ES-I3 (cell line): ENCODE data around the gene MYRIP.

Experiments
- H3K36me3 ChIP-seq: 2 replicates; pipeline ENCODE4 v1.6.1; 2013; ENCODE audit warnings: mild to moderate bottlenecking, low read length, control low read depth, moderate library complexity; ENCODE audit not compliant: insufficient read depth
- H3K4me1 ChIP-seq: 2 replicates; pipeline ENCODE4 v1.6.1; 2013; ENCODE audit warnings: mild to moderate bottlenecking, control low read depth, low read length; ENCODE audit not compliant: insufficient read depth
- H3K9ac ChIP-seq: 2 replicates; pipeline ENCODE4 v1.6.1; 2013; ENCODE audit warnings: low read depth, mild to moderate bottlenecking, low read length, moderate library complexity
- H3K9me3 ChIP-seq: 2 replicates; pipeline ENCODE4 v1.6.1; 2013; ENCODE audit warnings: mild to moderate bottlenecking, low read length, moderate library complexity; ENCODE audit not compliant: control insufficient read depth, insufficient read depth

Gene MYRIP

DNA sequence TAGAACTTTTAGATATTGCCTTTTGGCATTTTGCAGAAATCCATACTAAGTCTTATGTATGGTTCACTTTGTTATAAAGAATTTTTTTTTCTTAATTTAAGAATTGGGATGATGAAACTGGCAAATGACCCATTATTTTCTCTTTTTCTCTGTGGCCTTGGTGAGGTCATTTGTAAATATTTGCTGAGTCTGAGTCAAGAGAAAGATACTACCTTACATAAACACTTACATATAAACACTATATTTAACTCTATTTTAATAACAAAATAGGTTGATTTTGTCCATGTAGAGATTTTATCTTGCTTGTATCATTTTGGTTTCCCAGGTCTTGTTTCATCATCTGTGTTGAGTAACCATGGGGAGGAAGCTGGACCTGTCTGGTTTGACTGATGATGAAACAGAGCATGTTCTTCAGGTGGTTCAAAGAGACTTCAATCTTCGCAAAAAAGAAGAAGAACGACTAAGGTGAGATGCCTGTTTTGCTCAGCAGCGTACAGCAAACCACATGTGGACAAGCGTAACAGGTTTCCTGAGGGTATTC lies 91.1 kb downstream of the MYRIP start:
- peaks cover 11% of the 10 kb centered on the region; the same call in 1 of the 2 replicates for H3K4me1 ChIP-seq
- no peak overlapping the region for H3K9ac ChIP-seq
- H3K9me3 ChIP-seq, result no peaks in the 10 kb centered on the region
- no peaks in the 10 kb centered on the region for H3K36me3 ChIP-seq

DNA sequence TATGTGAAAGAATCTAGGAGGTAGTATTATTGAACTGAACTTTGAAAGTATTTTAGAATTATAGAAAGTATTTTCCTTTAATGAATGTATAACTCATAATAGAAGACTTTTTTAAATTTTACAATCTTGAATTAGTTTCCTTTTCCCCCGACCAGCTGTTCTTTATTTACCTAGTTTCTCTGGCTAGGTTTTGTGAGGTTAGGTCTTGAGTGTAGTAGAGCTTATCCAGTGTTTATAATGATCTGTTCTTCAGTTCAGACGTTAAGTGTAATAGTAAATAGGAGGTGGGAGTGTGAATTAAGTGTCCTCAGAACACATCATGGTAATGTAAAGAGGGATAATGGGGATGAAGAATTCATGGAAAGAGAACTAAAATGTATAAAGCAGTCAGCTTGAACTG lies 93.8 kb downstream of the MYRIP start:
- Histone ChIP-seq H3K9me3 (no peaks in the 10 kb centered on the region), H3K9ac (no peak overlapping the region), H3K36me3 (no peaks in the 10 kb centered on the region), H3K4me1 (peaks cover 2% of the 10 kb centered on the region; the same call in 1 of the 2 replicates)

DNA sequence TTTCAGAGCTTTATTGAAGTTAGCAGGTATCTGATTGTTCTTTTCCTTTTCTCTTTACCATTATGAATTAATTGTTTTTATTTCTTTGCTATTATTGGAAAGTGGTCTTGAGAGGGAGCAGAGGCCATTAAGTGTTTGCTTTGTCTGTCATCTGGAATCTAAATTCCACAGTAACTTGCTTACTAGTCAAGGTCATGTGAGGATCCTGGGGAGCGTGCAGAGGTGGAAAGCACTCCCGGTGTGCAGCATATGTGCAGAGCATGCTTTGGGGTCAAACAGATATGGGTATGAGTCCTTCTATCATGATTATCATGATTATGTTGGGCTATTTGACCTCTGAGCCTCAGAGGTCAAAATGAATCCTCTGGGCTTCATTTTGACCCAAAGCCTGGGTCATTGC lies 96.4 kb downstream of the MYRIP start:
- no peaks in the 10 kb centered on the region for H3K9me3 ChIP-seq
- H3K36me3 ChIP-seq, result no peaks in the 10 kb centered on the region
- H3K9ac ChIP-seq, result no peak overlapping the region
- H3K4me1 ChIP-seq, result no peaks in the 10 kb centered on the region

DNA sequence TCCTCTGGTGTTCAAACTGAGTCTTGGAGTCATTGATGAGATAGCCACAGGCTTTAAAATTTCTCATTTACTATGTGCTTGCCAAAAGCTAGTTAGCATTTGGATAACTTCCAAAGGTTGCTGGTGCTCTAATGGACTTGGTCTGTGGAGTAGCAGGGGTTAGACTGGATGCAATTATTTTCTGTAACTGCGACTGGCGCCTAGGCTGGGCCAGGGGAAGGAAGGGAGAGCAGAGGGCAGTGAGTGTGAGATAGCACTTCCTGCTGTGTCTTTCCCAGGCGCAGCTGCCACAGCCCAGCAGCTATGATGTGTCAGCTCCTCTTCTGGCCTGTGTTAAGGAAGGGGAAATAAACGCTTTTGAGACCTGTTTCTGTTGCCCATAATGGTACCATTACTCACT lies 98.6 kb downstream of the MYRIP start:
- Histone ChIP-seq H3K4me1 (peaks cover 9% of the 10 kb centered on the region), H3K9ac (no peak overlapping the region), H3K9me3 (no peaks in the 10 kb centered on the region), H3K36me3 (no peaks in the 10 kb centered on the region)

DNA sequence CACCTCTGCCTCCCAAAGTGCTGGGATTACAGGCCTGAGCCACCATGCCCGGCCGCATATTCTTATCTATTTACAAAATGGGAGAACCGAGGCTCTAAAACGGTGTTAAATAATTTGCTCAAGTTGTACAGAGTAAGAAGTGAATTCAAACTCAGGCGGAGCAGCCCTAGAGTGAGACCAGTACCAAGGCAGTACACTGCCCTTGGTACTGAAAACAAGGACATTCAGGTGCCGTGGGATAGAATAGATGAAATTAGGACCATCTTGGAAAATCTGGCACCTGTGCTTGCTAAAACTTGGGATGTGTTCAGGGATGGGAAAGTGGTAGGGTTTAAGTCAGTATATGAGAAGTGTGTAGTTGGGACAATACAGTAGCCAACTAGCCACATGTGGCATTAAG lies 100.7 kb downstream of the MYRIP start:
- H3K9me3 ChIP-seq, result no peaks in the 10 kb centered on the region; the same call in 1 of the 2 replicates
- no peak overlapping the region for H3K9ac ChIP-seq
- H3K36me3 ChIP-seq, result no peaks in the 10 kb centered on the region
- H3K4me1 ChIP-seq, result peaks cover 9% of the 10 kb centered on the region

DNA sequence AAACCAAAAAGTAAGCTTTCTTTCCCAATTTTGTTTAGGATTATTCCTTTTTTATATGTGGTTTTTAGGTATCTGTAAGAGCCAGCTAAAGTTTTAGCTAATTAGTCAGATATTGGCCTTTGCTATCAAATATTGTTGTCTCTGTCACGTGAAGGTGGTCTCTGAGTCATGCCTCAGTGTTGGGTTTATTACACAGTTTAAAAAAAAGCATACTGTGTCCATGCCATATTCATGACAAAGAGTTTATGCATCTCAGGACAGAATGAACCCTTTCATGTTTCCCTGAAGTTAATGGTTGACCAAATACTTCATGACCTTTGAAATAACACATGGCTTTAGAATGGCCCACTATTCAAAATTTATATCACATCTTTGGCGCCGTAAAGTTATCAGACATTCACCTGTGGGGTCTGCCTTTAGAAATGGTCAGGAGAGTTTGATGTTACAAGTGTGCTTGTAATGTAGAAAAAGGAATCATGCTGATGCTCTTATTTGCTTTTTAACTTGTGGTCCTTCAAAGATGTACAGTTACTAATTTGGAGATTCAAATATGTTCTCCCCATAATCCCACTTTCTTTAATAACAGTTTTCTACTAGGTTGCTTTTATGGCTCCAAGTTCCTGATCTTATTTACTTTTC lies 101.5 kb downstream of the MYRIP start:
- H3K9me3 ChIP-seq, result no peaks in the 10 kb centered on the region; the same call in 1 of the 2 replicates
- H3K36me3 ChIP-seq, result no peaks in the 10 kb centered on the region
- H3K4me1 ChIP-seq, result peaks cover 9% of the 10 kb centered on the region
- H3K9ac ChIP-seq, result no peak overlapping the region

DNA sequence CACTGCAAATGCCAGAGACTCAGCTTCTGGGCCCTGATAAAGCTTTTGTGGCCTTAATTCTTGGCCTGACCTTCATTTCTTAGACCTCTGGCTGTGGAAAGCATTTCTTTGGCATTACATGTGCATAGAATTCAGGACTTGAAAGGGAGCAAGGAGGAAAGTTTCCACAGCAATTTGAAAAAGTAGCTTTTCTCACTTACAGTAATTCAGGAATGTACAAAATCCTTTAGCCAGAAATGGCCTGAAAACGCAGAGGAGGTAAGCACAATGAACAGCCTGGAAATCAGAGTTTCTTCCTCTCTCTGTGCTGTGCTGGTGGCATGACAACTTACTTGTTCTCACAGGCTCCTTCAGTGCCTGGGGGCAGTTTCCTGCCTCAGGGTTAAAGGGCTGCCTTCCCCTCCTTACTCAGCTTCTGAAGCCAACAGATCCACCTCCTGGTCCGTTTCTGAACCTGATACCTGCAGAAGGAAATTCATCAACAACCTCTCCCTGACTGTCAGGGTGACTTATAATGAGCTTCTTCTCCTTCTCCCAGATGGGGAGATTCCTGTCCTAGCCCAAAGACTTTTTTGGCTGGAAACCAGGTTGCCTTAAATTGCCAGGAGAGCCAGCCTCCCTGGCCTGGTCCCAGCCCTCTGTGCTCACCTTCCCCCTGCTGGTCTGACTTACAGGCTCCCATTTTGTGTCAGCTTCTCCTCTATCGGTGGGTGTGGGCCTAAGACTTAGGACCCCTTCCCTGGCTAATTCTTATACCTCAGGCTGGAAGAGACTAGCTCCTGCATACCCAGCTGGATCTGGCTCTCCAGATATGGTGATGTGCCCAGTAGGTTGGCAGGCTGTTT lies 102.3 kb downstream of the MYRIP start:
- Histone ChIP-seq H3K36me3 (no peaks in the 10 kb centered on the region), H3K9ac (no peak overlapping the region), H3K4me1 (peaks cover 9% of the 10 kb centered on the region), H3K9me3 (no peaks in the 10 kb centered on the region; the same call in 1 of the 2 replicates)

DNA sequence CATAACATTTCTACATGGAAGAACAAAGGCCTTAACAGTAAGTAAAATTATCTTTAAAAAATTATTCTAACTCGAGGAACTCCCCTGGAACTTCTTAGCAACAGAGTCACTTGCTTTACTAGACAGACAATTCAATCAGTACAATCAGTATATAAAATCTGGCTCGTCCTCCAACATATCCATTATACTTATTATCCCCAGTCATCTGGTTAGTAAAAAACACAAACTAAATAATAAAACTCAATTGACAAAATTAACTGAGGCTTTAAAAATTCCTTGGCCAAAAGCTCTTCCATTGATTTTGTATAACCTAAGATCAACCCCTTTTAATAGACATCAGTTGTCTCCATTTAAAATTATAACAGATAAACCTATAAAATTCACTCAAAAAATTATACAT lies 105.6 kb downstream of the MYRIP start:
- Histone ChIP-seq H3K36me3 (no peaks in the 10 kb centered on the region), H3K4me1 (peaks cover 9% of the 10 kb centered on the region), H3K9me3 (no peaks in the 10 kb centered on the region; the same call in 1 of the 2 replicates), H3K9ac (no peak overlapping the region)

DNA sequence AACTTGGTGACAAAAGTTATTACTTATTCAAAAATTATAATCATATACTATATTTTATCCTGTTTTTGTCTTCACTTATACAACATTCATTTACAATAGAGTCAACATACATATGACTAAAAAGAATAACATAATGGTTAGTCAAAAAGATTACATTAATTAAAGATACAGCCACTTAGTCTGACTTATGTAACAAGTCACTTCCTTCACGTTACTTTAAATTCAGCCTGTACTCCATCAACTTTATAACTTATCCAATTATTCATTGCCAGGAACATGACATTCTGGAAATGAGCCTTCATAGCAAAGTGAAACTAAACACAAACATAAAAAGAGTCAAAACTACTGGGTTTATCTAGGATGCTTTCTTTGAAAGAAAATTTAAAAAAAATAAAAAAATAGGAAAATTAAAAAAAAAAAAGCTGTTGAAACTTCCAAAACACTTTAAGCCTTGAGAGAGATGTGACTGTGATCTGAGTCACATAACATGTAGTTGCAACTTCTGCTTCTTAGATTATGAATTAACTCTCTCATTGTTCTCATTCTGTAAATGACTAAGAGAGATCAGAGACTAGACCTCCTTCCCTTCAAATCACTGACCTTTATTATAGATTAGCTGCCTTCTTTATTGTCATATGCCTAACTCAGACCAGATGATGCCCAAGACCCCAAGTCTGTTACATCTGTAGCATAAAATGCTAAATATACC lies 107.8 kb downstream of the MYRIP start:
- Histone ChIP-seq H3K9ac (no peak overlapping the region), H3K9me3 (no peaks in the 10 kb centered on the region; the same call in 1 of the 2 replicates), H3K36me3 (no peaks in the 10 kb centered on the region)

DNA sequence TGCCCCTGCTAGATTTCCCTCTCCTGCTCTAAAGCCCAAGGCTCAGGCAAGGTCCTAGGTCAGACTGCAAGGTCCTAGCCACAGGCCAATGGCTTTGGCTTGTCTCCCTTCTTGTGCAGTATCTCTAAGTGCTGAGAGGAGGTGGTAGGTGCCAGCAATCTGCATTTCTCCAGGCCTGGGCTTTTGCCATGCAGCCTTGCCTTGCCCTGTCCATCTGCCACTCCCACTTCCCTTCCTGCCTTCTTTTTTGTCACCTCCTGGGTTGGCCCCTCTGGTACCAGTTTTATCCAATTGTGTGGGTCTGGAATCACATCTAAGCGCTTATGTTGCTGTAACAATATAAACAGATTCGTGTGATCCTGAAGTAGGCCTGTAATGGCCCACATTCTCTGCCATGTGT lies 109.9 kb downstream of the MYRIP start:
- H3K4me1 ChIP-seq, result no peaks in the 10 kb centered on the region
- H3K9ac ChIP-seq, result no peak overlapping the region
- no peaks in the 10 kb centered on the region for H3K36me3 ChIP-seq
- no peaks in the 10 kb centered on the region for H3K9me3 ChIP-seq

More for the DNA sequence above, 107.8 kb downstream of the MYRIP start:
- H3K4me1 ChIP-seq, result no peaks in the 10 kb centered on the region

DNA sequence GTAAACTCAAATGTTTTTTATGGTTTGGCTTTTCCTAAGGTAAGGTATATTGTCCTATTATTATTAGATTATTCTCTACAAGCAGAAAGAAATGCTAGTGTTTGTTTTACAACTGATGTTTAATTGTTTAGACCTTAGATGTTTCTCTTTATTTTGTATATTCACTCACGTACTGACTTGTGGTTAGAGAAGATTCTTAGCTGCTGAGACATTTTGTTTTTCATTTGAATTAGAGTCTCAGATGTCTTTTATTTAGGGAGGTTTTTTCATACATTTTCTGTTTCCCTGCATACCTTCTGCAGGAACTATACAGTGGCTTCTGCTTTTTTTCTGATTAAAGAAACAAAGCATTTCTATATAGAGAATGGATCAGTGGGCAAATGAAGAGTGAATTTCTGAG lies 110.9 kb downstream of the MYRIP start:
- Histone ChIP-seq H3K9ac (no peak overlapping the region), H3K4me1 (no peaks in the 10 kb centered on the region), H3K9me3 (no peaks in the 10 kb centered on the region), H3K36me3 (no peaks in the 10 kb centered on the region)

DNA sequence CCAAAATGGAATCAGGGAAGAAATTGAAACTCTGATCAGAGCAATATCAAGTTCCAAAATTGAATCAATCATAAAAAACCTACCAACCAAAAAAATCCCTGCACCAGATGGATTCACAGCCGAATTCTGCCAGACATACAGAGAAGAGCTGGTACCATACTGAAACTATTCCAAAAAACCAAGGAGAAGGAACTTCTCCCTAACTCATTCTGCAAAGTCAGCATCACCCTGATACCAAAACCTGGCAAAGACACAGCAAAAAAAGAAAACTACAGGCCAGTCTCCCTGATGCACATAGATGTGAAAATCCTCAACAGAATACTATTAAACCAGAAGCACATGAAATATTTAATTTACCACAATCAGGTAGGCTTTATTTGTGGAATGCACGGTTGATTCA lies 118.1 kb downstream of the MYRIP start:
- H3K9ac ChIP-seq, result no peak overlapping the region
- no peaks in the 10 kb centered on the region for H3K36me3 ChIP-seq
- no peaks in the 10 kb centered on the region for H3K4me1 ChIP-seq
- no peaks in the 10 kb centered on the region for H3K9me3 ChIP-seq

DNA sequence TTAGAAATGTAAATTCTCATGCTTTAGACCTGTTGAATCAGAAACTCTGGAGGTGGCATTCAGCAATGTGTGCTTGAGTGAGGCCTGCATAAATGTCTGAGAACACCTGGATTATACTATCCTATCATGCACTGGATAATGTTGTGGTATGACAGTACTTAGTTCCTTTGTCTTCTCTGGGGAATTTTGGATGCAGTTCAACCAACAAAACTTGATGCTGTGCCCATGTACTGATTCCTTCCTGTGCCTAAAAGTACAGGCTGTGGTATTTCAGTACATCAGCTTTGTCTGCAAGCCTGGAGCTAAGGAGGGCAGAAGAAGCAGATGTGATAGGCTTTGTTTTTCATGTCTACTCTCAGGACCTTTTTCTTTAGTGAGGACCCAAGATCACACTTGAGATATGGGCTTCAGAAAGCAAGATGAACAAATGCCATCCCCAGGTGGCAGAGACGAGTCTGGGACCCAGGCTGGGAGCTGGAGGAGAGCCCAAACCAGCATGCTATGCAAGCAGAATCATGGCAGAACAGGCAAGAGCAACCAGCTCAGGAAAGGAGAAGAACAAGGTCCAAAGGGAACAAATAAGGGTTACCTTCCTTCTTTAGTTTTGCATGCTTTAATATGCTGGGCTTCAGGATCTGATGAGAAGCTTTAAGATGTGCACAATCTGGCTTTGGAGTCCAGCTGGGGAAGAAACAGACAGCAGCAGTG lies 124.7 kb downstream of the MYRIP start:
- no peaks in the 10 kb centered on the region for H3K4me1 ChIP-seq

DNA sequence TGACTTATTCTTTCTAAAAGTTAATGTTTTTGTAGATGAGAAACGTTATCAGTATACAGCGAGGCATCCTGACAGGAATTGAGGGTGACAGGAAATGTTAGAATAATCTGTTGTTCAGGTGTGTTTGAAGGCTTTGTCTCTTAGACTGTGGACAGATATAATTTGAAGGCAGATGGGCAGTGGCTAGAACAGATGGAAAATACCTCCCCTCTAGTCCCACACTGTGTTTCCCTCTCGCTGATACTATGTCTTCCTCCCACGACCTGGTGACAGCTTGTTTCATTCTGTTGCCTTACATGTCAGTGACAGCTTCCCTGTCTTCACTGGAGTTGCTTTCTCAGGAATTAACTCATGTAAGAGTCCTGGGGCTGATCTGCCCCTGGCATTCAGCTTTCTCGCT lies 125.3 kb downstream of the MYRIP start:
- no peaks in the 10 kb centered on the region for H3K4me1 ChIP-seq
- no peaks in the 10 kb centered on the region for H3K36me3 ChIP-seq
- H3K9me3 ChIP-seq, result no peaks in the 10 kb centered on the region
- H3K9ac ChIP-seq, result no peak overlapping the region

More for the DNA sequence above, 124.7 kb downstream of the MYRIP start:
- no peak overlapping the region for H3K9ac ChIP-seq
- H3K9me3 ChIP-seq, result no peaks in the 10 kb centered on the region
- H3K36me3 ChIP-seq, result no peaks in the 10 kb centered on the region
